Effector memory CD8-positive, alpha-beta T cell (primary cell): Measurements from ENCODE around the gene ZNF134.

Source experiments
- ATAC-seq: fragments of 150-1000 bp; cut with Tn5 transposase; replicated peaks from 2 replicates; pipeline ENCODE4 v1.10.0; 2021; ENCODE audit warnings: mild to moderate bottlenecking, moderate library complexity
- DNase-seq, 3 experiments: peaks; one replicate each; pipeline ENCODE4 v3.0.0; 2021
- H3K27ac Mint-ChIP-seq, 2 donors: one replicate each; pipeline ENCODE4 v1.8.0; 2022; ENCODE audit warnings: mild to moderate bottlenecking in 2 of 2, mixed read lengths in 2 of 2, moderate library complexity in 2 of 2
- H3K27me3 Mint-ChIP-seq, 2 donors: one replicate each; pipeline ENCODE4 v1.8.0; 2022; ENCODE audit warnings: mixed read lengths in 2 of 2
- H3K36me3 Mint-ChIP-seq: one replicate; pipeline ENCODE4 v1.8.0; 2022; ENCODE audit warnings: mild to moderate bottlenecking, moderate library complexity, mixed read lengths; ENCODE audit not compliant: insufficient read depth
- H3K4me1 Mint-ChIP-seq, 2 donors: one replicate each; pipeline ENCODE4 v1.8.0; 2022; ENCODE audit warnings: low read depth in 2 of 2, mixed read lengths in 2 of 2
- H3K4me3 Mint-ChIP-seq, 2 donors: one replicate each; pipeline ENCODE4 v1.8.0; 2022; ENCODE audit warnings: mild to moderate bottlenecking in 2 of 2, mixed read lengths in 2 of 2, moderate library complexity in 2 of 2
- H3K9me3 Mint-ChIP-seq, 2 donors: one replicate each; pipeline ENCODE4 v1.8.0; 2022; ENCODE audit warnings: mixed read lengths in 2 of 2
- total RNA-seq, 9 experiments: gene quantifications; one replicate each; lab custom pipeline; 2026; lab: John Stamatoyannopoulos, UW

ZNF134 gene
- total RNA-seq, result 22.0 to 65.7 (median 45.1) reads per million in 9 experiments

- DNase-seq, result peak; percentile 82 to 83 (median 83)
- Mint-ChIP-seq H3K9me3 (peaks cover 30 to 50% of the 10 kb centered on the region in 2 donors), H3K4me3 (peak within 1 kb of the TSS; percentile 89 to 93), H3K27ac (peak within 1 kb of the TSS; percentile 53 to 89), H3K4me1 (peaks cover 21 to 31% of the 10 kb centered on the region in 2 donors), H3K36me3 (peaks cover 31% of the 10 kb centered on the region), H3K27me3 (no peaks in the 10 kb centered on the region)
- peak; percentile 100 for ATAC-seq
These were observed at the start of gene ZNF134 for GRCh38 chr19:57613941-57614743. Gene ZNF134 (plus strand): TSS chr19:57614242. CDS start chr19:57619469, 5,227 bp downstream.

- H3K4me3 Mint-ChIP-seq, result no peak overlapping the region
- peaks cover 16 to 19% of the 10 kb centered on the region in 2 donors for H3K9me3 Mint-ChIP-seq
- no peak overlapping the region for H3K27ac Mint-ChIP-seq
- no peaks in the 10 kb centered on the region for H3K36me3 Mint-ChIP-seq
- DNase-seq (no peak), ATAC-seq (no peak)
- no peaks in the 10 kb centered on the region for H3K27me3 Mint-ChIP-seq
- no peaks in the 10 kb centered on the region for H3K4me1 Mint-ChIP-seq
These were observed 47.4 kb upstream of the ZNF134 start for GRCh38 chr19:57566396-57567265.

- peaks cover 22% of the 10 kb centered on the region for H3K36me3 Mint-ChIP-seq
- no peak overlapping the region for H3K27ac Mint-ChIP-seq
- no peak for DNase-seq
- ATAC-seq, result no peak
- H3K9me3 Mint-ChIP-seq, result peaks cover 13 to 24% of the 10 kb centered on the region in 2 donors
- no peak overlapping the region for H3K4me3 Mint-ChIP-seq
- H3K27me3 Mint-ChIP-seq, result no peaks in the 10 kb centered on the region
- H3K4me1 Mint-ChIP-seq, result no peaks in the 10 kb centered on the region
These were observed 43.3 kb upstream of the ZNF134 start for GRCh38 chr19:57570707-57571106.

DNA sequence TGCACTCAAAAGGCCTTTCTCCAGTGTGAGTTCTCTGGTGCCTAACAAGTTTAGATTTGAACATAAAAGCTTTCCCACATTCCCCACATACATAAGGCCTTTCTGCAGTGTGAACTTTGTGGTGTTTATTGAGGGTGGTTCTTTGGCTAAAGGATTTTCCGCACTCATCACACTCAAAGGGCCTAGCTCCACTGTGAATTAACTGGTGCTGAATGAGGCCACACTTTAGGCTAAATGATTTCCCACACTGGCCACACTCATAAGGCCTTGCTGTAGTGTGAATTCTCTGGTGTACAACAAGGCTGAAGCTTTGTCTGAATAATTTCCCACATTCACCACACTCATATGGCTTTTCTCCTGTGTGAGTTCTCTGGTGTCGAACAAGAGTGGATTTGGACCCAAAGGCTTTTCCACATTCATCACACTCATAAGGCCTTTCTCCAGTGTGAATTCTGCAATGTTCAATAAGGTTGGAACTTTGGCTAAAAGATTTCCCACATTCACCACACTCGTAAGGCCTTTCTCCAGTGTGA lies 41.6 kb upstream of the ZNF134 start:
- no peak for DNase-seq
- peaks cover 24 to 32% of the 10 kb centered on the region in 2 donors for H3K9me3 Mint-ChIP-seq
- peaks cover 10 to 11% of the 10 kb centered on the region in 2 donors for H3K4me1 Mint-ChIP-seq
- H3K4me3 Mint-ChIP-seq, result no peak overlapping the region
- no peaks in the 10 kb centered on the region for H3K27me3 Mint-ChIP-seq
- ATAC-seq, result no peak
- peaks cover 29% of the 10 kb centered on the region for H3K36me3 Mint-ChIP-seq
- no peak overlapping the region for H3K27ac Mint-ChIP-seq

- peaks cover 29% of the 10 kb centered on the region for H3K36me3 Mint-ChIP-seq
- ATAC-seq, result no peak
- no peak overlapping the region for H3K4me3 Mint-ChIP-seq
- no peak overlapping the region for H3K27ac Mint-ChIP-seq
- H3K4me1 Mint-ChIP-seq, result peaks cover 19 to 23% of the 10 kb centered on the region in 2 donors
- H3K9me3 Mint-ChIP-seq, result peaks cover 30 to 36% of the 10 kb centered on the region in 2 donors
- DNase-seq, result no peak
- H3K27me3 Mint-ChIP-seq, result no peaks in the 10 kb centered on the region
These were observed 37.4 kb upstream of the ZNF134 start for GRCh38 chr19:57576661-57577060.

- H3K27me3 Mint-ChIP-seq, result no peaks in the 10 kb centered on the region
- peaks cover 24% of the 10 kb centered on the region for H3K36me3 Mint-ChIP-seq
- H3K27ac Mint-ChIP-seq, result peak within 1 kb of the TSS; percentile 57 to 91
- peaks cover 20 to 25% of the 10 kb centered on the region in 2 donors for H3K4me1 Mint-ChIP-seq
- peak; percentile 94 to 95 (median 95) for DNase-seq
- peaks cover 30 to 36% of the 10 kb centered on the region in 2 donors for H3K9me3 Mint-ChIP-seq
- ATAC-seq, result peak; percentile 97
- peak within 1 kb of the TSS; percentile 77 to 81 for H3K4me3 Mint-ChIP-seq
These were observed 35.4 kb upstream of the ZNF134 start, which contains the start of gene ZNF416 for GRCh38 chr19:57578487-57579205. Gene ZNF416 (minus strand): TSS chr19:57578911. CDS start chr19:57578704, 207 bp downstream.

DNA sequence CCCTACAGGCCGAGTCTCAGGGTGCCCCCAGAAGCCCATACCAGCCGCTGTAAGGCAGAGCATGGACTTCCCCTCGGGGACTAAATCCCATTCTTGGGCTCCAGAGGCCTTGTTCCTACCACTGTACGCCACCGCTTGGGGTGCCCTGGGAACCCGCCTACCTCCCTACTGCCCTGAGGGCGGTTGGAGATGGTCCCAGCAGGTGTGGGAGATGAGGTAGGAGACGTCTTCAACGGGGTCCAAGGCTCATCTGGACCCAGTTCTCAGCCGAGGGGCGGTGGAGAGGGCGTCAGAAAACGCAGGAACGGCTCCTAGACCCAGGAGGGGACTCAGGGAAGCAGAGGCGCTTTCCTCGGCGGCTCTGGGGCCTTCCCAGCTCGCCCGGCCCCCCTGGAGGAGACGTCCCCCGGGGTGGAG lies 30.9 kb upstream of the ZNF134 start:
- Mint-ChIP-seq H3K27me3 (no peaks in the 10 kb centered on the region), H3K9me3 (peaks cover 9 to 32% of the 10 kb centered on the region in 2 donors), H3K27ac (peak overlapping the region in 1 of 2 donors; percentile 79), H3K36me3 (peaks cover 14% of the 10 kb centered on the region), H3K4me1 (peaks cover 10 to 15% of the 10 kb centered on the region in 2 donors), H3K4me3 (peak overlapping the region; percentile 90 to 92)
- no peak for ATAC-seq
- DNase-seq, result no peak

DNA sequence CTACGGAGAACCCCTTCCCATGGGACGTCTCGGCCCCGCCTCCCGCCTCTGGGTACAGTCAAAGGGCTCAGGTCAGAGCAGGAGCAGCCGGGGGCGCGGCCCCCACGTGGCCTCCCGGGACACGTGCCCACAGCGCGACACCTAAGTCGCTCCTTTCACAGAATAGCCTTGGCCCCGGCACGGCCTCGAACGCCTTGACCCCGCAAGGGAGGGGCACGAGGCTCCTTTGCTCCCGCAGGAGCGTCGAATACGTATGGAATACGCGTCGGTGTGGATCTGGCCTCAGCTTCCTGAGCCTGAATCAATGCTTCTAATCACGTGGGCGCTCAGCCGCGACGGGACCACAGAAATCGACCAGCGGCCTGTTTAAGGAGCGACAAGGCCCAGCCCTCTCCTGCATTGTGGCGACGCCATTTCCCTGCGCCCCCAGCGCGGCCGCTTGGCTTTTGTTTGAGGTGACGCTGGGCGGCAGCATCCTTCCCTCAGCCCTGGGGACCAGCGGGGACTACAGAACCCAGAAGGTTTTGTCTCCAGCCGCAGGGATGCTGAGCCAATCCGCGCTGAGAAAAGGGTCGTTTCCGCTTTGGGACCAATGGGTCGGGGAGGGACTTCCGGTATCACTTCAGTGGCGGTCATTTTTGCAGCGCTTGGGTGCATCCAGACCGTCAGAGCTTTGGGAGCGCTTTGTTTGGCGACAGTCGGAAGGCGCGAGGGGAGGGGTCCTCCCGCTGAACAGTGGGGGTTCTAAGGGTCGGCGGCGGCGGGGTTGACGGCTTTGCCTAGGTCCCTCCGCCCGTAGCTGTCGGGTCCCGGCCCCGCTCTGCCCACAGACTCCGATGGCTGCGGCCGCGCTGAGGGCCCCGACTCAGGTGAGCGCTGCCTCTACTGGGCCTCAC lies 30.3 kb upstream of the ZNF134 start, which contains the start of gene ZIK1:
TSS of gene ZIK1 (plus strand) at position 625 of the 896 bp plus-strand sequence. CDS start at position 837, 212 bp downstream.
- Mint-ChIP-seq H3K4me3 (peak within 1 kb of the TSS; percentile 90 to 92), H3K27ac (peak within 1 kb of the TSS; percentile 76 to 79), H3K27me3 (no peaks in the 10 kb centered on the region), H3K36me3 (peaks cover 14% of the 10 kb centered on the region), H3K9me3 (peaks cover 12 to 38% of the 10 kb centered on the region in 2 donors), H3K4me1 (peaks cover 10 to 11% of the 10 kb centered on the region in 2 donors)
- DNase-seq, result peak; percentile 67 to 74 (median 70)
- peak; percentile 88 for ATAC-seq

DNA sequence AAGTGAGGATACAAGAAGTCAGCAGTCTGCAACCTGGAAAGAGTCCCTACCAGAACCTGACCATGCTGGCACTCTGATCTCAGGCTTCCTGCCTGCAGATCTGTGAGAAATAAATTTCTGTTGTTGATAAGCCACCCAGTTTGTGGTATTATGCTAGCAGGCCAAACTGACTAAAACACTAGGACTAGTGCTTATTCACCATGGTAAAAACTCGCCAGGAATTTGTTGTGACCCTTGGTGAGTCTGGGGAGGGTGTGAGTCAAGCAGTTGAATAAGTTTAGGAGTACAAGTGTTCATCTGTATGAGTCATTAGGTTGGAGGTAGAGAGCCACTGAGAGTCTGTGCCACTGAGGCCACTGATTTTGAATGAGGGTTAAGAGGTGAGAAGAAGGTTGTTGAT lies 26.5 kb upstream of the ZNF134 start:
- Mint-ChIP-seq H3K27me3 (no peaks in the 10 kb centered on the region), H3K4me1 (peaks cover 6 to 8% of the 10 kb centered on the region in 2 donors), H3K9me3 (peaks cover 20 to 47% of the 10 kb centered on the region in 2 donors), H3K36me3 (peaks cover 14% of the 10 kb centered on the region), H3K27ac (no peak overlapping the region), H3K4me3 (no peak overlapping the region)
- no peak for ATAC-seq
- no peak for DNase-seq

- Mint-ChIP-seq H3K4me1 (peaks cover 18 to 19% of the 10 kb centered on the region in 2 donors), H3K27ac (peak overlapping the region; percentile 59 to 83), H3K9me3 (peaks cover 22 to 37% of the 10 kb centered on the region in 2 donors), H3K36me3 (peaks cover 3% of the 10 kb centered on the region), H3K4me3 (peak overlapping the region; percentile 78 to 82), H3K27me3 (no peaks in the 10 kb centered on the region)
- DNase-seq (no peak), ATAC-seq (no peak)
These were observed 14.7 kb upstream of the ZNF134 start for GRCh38 chr19:57599377-57599760.

DNA sequence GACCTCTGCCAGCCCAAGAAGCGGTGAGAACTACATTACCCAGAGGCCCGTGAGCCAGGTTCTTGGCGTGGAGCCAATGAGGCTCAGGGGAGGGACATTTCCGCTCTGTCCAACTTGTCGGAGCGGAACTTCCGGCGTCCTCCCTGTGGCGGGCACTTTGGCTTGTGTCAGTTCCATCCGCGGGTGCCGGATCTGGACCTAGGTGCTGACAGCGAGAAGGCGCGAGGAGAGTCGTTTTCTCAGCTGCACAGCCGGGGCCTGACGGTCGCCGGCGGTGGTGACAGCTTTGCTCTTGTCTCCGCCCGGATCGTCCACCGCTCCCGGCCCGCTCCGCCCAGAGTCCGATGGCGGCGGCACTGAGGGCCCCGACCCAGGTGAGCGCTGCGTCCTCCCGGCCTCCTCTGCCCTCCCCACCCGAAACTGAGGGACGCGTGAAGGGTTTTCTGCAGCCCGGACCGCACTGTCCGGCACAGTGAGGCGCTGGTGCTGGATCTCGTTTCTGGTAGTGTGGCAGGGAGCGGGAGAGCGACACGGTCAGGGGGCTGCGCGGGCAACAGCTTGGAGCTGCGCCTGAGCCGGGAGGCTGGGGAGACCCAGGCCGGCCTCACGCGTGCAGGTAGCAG lies 14.2 kb upstream of the ZNF134 start, which contains the start of gene ZNF530:
TSS of gene ZNF530 (plus strand) at position 125 of the 623 bp plus-strand sequence. CDS start 4,461 bp downstream, outside the sequence.
- Mint-ChIP-seq H3K36me3 (peaks cover 3% of the 10 kb centered on the region), H3K9me3 (peaks cover 23 to 42% of the 10 kb centered on the region in 2 donors), H3K27me3 (no peaks in the 10 kb centered on the region), H3K4me3 (peak within 1 kb of the TSS; percentile 78 to 82), H3K4me1 (peaks cover 18 to 19% of the 10 kb centered on the region in 2 donors), H3K27ac (peak within 1 kb of the TSS; percentile 59 to 83)
- DNase-seq, result peak; percentile 71 to 78 (median 76)
- peak; percentile 99 for ATAC-seq
